ENCODE results near the gene ZNF600. TPM values are rescaled to one million over a fixed set of nuclear protein-coding genes. Genes with fewer than 3 reads are reported as not detected.
A peak's percentile ranks its signal among the peaks of the same experiment; 100 is the strongest.
"Not testable (repeated sequence)": the region's sequence is repeated elsewhere in the genome, so short reads cannot be mapped to it uniquely, and the experiment has no call there.

ZNF600 gene
- total RNA-seq, result 1 to 10 TPM in 2 of 4 donors, under 1 TPM in 2; 0.72 to 3.7 (median 1.1) TPM

DNA sequence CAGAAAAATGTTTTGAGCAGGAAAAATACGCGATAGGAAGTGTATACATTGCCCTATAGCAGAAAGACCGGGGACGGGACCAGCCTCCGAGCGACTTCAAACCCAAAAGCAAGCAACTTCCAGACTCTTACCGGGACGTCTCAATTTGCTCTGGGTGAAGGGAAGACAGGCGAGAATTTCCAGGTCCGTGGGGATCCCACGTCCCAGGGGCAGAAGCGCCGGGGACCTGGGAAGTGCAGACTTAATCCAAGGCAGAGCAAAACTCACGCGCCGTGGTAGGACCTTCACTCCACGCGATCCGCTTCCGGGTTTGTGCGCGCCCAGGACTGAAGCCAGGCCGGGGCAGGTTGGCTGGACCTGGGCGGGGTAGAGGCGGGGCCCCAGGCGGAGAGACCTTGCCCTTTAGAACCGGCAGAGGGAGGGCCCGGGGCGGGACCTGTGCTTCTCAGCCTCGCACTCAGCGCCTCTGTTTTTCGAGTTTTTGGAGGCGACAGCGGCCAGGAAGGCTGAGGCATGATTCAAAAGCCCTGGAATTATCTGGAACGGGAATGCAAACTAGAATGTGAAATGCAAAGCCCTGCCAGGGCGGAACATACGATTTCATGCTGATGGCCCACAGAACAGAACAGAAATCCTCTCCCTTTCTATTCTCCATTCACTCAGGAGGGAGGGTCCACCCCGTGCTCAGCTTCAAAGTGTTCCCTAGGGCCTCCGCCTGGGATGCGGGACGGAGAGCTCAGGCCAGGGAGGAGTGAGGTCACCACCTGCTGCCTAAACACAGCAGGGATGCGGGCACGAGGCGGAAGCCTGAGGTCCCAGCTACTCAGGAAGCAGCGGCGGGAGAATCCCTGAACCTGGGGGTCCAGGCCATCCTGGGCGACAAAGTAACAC is at the start of gene ZNF600:
ZNF600 (minus strand) TSS at position 328 of the 891 bp plus-strand sequence. CDS start 7,903 bp downstream, outside the sequence.
- H3K36me3 ChIP-seq; H3K27me3 ChIP-seq; in situ Hi-C loops (cut with MboI; ENCODE audit: low sequenced_read_pairs in 4 of 4); H3K4me1 ChIP-seq; H3K9me3 ChIP-seq: not testable (repeated sequence)
- peak; percentile 67 to 75 for DNase-seq
- peak; percentile 79 to 88 for ATAC-seq
- TF ChIP-seq, protein P1, sequence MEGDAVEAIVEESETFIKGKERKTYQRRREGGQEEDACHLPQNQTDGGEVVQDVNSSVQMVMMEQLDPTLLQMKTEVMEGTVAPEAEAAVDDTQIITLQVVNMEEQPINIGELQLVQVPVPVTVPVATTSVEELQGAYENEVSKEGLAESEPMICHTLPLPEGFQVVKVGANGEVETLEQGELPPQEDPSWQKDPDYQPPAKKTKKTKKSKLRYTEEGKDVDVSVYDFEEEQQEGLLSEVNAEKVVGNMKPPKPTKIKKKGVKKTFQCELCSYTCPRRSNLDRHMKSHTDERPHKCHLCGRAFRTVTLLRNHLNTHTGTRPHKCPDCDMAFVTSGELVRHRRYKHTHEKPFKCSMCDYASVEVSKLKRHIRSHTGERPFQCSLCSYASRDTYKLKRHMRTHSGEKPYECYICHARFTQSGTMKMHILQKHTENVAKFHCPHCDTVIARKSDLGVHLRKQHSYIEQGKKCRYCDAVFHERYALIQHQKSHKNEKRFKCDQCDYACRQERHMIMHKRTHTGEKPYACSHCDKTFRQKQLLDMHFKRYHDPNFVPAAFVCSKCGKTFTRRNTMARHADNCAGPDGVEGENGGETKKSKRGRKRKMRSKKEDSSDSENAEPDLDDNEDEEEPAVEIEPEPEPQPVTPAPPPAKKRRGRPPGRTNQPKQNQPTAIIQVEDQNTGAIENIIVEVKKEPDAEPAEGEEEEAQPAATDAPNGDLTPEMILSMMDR (IDR thresholded peaks at IDR 0.05 in 4 of 5, conservative IDR thresholded peaks at IDR 0.05 in 1 of 5), result peak in 3 of 5 experiments; percentile 18 to 33 (median 28)
- peak in 1 of 2 donors; percentile 23 for TF ChIP-seq POLR2A (IDR thresholded peaks at IDR 0.05)
- Histone ChIP-seq H3K4me3 (peak within 1 kb of the TSS; percentile 67 to 85 (median 73)), H3K27ac (peak within 1 kb of the TSS; percentile 41 to 71 (median 60))
- intact Hi-C loops (cut with DNase I; ENCODE audit: low total_unique reads), result loop anchor here (1.0 kb wide), 1 partner anchor 51 kb away; the partner anchor contains the start of gene ZNF611

DNA sequence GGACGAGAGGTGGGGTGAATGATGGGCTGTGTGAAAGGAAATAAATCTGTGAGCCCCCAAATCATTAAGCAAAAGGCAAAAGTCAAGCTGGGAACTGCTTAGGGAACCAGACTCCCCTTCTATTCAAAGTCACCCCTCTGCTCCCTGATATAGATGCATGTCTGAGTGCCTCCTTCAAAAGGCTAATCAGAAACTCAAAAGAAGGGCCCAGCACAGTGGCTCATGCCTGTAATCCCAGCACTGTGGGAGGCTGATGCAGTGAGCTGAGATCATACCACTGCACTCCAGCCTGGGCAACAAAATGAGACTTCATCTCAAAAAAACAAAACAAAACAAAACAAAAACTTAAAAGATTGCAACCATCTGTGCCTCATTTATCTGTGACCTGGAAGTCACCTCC is 47.7 kb upstream of the ZNF600 start:
- H3K27ac ChIP-seq; H3K4me3 ChIP-seq; H3K4me1 ChIP-seq; ATAC-seq; H3K9me3 ChIP-seq; H3K36me3 ChIP-seq; DNase-seq; intact Hi-C loops (cut with DNase I; ENCODE audit: low total_unique reads); H3K27me3 ChIP-seq; in situ Hi-C loops (cut with MboI; ENCODE audit: low sequenced_read_pairs in 4 of 4): not testable (repeated sequence)

DNA sequence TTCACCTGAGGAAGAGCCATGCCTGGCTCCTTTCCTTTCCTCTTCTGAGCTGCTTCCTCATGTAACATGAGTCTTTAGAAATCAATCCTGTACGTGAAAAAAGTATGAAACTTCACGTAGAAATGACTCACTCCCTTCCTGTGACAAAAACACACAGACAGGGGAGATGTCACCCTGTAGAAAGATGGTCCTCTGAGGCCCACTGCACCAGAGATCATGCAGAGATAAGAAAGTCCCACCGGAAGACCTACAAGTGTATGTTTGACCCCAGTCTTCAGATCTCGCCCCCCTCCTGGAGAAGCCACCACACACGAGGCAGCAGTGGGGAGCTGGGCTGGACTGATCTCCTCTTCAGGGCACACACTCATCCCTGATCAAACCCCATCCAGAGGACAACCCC is 47.0 kb upstream of the ZNF600 start:
- H3K4me1 ChIP-seq; ATAC-seq; intact Hi-C loops (cut with DNase I; ENCODE audit: low total_unique reads); H3K27me3 ChIP-seq; in situ Hi-C loops (cut with MboI; ENCODE audit: low sequenced_read_pairs in 4 of 4); H3K4me3 ChIP-seq; H3K36me3 ChIP-seq; H3K9me3 ChIP-seq; H3K27ac ChIP-seq; DNase-seq: not testable (repeated sequence)

DNA sequence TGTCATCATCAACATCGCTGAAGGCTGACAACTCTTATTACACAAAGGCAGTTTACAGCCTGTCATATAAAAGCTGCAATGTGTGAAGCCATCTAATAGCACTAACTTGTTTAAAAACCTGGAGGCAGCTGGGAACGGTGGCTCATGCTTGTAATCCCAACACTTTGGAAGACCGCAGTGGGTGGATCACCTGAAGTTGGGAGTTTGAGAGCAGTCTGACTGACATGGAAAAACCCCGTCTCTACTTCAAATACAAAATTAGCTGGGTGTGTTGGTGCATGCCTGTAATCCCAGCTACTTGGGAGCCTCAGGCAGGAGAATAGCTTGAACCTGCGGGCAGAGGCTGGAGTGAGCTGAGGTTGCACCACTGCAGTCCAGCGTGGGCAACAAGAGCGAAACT is 43.3 kb upstream of the ZNF600 start:
- DNase-seq; H3K9me3 ChIP-seq; in situ Hi-C loops (cut with MboI; ENCODE audit: low sequenced_read_pairs in 4 of 4); H3K27ac ChIP-seq; H3K36me3 ChIP-seq; ATAC-seq; H3K4me3 ChIP-seq; H3K4me1 ChIP-seq; H3K27me3 ChIP-seq; intact Hi-C loops (cut with DNase I; ENCODE audit: low total_unique reads): not testable (repeated sequence)

DNA sequence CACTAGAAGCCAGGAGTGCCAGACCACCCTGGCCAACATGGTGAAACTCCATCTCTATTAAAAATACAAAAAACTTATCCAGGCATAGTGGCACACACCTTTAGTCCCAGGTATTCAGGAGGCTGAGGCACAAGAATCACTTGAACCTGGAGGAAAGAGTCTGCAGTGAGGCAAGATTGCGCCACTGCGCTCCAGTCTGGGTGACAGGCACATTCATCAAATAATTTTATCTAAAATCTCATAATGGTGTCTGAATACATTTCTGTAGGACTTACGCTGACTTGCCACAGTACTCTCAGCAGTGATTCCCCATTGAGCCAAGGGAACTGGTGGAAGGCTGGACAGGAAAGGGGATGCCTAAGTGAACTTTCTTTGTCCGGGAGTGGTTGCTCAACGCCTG is 39.2 kb upstream of the ZNF600 start:
- in situ Hi-C loops (cut with MboI; ENCODE audit: low sequenced_read_pairs in 4 of 4), result no loop called here
- H3K36me3 ChIP-seq, result no peaks in the 10 kb centered on the region
- no peaks in the 10 kb centered on the region for H3K27me3 ChIP-seq
- no peak overlapping the region for H3K4me3 ChIP-seq
- intact Hi-C loops (cut with DNase I; ENCODE audit: low total_unique reads), result no loop called here
- DNase-seq, result no peak
- no peaks in the 10 kb centered on the region for H3K4me1 ChIP-seq
- no peaks in the 10 kb centered on the region for H3K9me3 ChIP-seq
- no peak for ATAC-seq
- no peak overlapping the region for H3K27ac ChIP-seq
- TF ChIP-seq, protein P1 (IDR thresholded peaks at IDR 0.05 in 4 of 5, conservative IDR thresholded peaks at IDR 0.05 in 1 of 5), result no peak
- no peak for TF ChIP-seq POLR2A (IDR thresholded peaks at IDR 0.05)

DNA sequence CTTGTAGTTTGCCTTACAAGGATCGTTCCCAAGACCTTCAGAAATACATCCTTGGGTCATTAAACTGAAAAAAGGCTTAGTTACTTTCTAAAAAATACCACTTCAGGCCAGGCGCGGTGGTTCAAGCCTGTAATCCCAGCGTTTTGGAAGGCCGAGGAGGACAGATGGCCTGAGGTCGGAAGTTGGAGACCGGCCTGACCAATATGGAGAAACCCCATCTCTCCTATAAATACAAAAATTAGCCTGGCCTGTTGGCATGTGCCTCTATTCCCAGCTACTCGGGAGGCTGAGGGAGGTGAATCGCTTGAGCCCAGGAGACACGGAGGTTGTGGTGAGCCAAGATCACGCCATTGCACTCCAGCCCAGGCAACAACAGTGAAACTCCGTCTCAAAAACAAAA is 37.1 kb upstream of the ZNF600 start:
- intact Hi-C loops (cut with DNase I; ENCODE audit: low total_unique reads), result no loop called here
- no peaks in the 10 kb centered on the region for H3K4me1 ChIP-seq
- H3K36me3 ChIP-seq, result no peaks in the 10 kb centered on the region
- H3K27me3 ChIP-seq, result no peaks in the 10 kb centered on the region
- no peak overlapping the region for H3K27ac ChIP-seq
- in situ Hi-C loops (cut with MboI; ENCODE audit: low sequenced_read_pairs in 4 of 4), result no loop called here
- no peak overlapping the region for H3K4me3 ChIP-seq
- DNase-seq, result no peak
- no peak for TF ChIP-seq POLR2A (IDR thresholded peaks at IDR 0.05)
- H3K9me3 ChIP-seq, result no peaks in the 10 kb centered on the region
- no peak for ATAC-seq

Data from gastrocnemius medialis (tissue), 4 donors.